Adrenal gland (tissue), 5 donors: ENCODE data around the gene PPIF.

Source experiments
- POLR2A ChIP-seq, 2 donors: fragments of 450-650 bp; IDR thresholded peaks; one replicate each; pipeline ENCODE4 v1.6.1; 2017; ENCODE audit warnings: antibody characterized with exemption in 2 of 2, mild to moderate bottlenecking in 2 of 2, moderate library complexity in 1 of 2
- TF ChIP-seq, protein P1 (sequence below), 6 experiments: fragments of 450-650 bp in 4 of 6; fragments of 200-600 bp in 2 of 6; sonication (generic) in 1 of 6; IDR thresholded peaks; 1 replicate in 5 of 6; 2 replicates in 1 of 6; pipeline versions ENCODE4 v1.5.1 to v1.8.0; 2016 to 2021; ENCODE audit warnings: antibody characterized with exemption in 6 of 6, mild to moderate bottlenecking in 2 of 6, moderate library complexity in 1 of 6
- donor health status: DM: no; HTN: no; CAD: no.

- TF ChIP-seq, protein P1, sequence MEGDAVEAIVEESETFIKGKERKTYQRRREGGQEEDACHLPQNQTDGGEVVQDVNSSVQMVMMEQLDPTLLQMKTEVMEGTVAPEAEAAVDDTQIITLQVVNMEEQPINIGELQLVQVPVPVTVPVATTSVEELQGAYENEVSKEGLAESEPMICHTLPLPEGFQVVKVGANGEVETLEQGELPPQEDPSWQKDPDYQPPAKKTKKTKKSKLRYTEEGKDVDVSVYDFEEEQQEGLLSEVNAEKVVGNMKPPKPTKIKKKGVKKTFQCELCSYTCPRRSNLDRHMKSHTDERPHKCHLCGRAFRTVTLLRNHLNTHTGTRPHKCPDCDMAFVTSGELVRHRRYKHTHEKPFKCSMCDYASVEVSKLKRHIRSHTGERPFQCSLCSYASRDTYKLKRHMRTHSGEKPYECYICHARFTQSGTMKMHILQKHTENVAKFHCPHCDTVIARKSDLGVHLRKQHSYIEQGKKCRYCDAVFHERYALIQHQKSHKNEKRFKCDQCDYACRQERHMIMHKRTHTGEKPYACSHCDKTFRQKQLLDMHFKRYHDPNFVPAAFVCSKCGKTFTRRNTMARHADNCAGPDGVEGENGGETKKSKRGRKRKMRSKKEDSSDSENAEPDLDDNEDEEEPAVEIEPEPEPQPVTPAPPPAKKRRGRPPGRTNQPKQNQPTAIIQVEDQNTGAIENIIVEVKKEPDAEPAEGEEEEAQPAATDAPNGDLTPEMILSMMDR (IDR thresholded peaks at IDR 0.05): no peak
- no peak for TF ChIP-seq POLR2A (IDR thresholded peaks at IDR 0.05)
Observed at GRCh38 chr10:79358811-79359210, 11.5 kb downstream of the PPIF start.
